Measurements from ENCODE around the gene CCNE1.
A peak's percentile ranks its signal among the peaks of the same experiment; 100 is the strongest.

CCNE1 gene

GRCh38 chr19:29811125-29812079, at the start of gene CCNE1:
Gene CCNE1 (plus strand): TSS chr19:29811991. CDS start chr19:29812556, 565 bp downstream.
- peak; percentile 92 for DNase-seq (ENCODE audit: low spot score)

DNA sequence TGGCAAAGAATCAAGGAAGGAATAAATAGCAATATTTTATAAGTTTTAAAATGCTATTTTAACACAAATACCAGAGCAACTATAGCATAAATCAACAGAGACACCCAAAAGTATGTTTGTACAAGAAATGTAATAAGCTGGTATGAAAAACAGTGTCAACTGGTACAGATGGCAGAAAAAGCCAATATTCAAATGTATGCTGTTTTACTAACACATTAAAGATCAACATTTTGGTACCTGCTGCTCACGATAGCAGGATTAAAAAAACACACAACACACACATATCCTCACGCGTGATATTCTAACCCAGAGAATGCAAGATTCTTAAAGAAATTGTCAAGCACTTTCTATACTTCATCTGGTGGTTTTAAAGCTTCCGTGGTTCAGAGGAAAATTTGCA, 48.6 kb upstream of the CCNE1 start:
- no peak for DNase-seq (ENCODE audit: low spot score)

DNA sequence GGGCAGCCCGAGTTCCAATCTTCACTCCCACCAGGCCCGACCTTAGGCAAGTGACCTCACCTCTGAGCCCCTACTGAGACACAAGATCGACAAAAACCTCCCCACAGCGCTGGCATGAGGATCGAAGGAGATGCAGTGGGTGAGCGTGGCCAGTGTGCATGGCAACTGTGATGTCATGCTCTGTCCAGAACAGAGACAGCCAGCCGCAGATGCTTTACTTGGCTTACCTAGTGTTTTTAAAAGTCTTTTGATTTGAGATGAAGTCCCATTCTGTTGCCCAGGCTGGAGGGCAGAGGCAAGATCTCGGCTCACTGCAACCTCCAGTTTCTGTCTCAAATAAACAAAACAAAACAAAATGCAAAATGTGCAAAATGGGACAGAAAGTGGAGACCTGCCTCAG, 47.4 kb upstream of the CCNE1 start:
- no peak for DNase-seq (ENCODE audit: low spot score)

DNA sequence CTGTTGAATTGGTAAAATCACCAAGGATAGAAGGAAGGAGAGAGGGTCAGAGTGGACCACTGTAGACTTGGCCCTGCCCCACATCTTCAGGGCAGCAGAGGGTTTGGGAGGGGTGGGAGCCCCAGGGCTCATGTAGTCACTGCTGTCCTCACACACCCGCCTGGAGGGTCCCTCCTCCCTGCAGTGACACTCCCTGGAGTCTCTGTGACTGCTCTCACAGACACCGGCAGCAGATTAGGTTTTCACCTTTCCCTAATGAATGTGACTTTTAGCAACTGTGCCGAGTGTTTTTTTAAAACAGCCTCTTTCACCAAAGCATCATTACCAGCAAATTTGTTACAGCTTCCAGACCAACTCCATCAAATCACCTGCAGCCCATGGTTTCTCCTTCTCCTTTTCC, 45.7 kb upstream of the CCNE1 start:
- DNase-seq (ENCODE audit: low spot score) = no peak

DNA sequence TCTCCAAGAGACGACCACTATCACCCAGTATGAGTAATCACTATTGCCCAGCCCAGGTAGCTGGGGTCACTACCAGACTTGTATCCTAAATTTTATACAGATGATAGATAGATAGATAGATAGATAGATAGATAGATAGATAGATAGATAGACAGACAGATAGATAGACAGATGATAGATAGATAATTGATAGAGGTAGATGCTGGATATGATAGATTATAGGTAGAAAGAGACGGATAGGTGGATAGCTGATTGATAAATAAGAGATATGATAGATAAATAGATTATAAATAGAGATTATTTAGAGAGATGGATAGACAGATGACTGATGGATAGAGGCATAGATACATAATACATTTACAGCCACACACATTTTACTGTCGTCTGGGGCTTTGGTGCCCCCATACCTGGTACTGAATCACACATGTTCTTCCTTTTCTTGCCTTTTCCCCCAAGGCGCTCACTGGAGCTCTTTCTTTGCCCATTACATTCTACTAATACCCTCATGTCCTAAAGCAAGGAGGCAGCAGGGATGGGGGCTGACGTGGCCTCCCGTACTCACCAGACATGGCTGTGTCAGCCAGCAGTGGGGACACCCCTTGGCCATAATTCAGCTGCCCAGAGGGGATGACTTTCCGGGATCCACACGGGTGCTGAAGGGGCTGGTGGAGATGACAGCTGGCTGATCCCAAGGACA, 44.6 kb upstream of the CCNE1 start:
- no peak for DNase-seq (ENCODE audit: low spot score)

DNA sequence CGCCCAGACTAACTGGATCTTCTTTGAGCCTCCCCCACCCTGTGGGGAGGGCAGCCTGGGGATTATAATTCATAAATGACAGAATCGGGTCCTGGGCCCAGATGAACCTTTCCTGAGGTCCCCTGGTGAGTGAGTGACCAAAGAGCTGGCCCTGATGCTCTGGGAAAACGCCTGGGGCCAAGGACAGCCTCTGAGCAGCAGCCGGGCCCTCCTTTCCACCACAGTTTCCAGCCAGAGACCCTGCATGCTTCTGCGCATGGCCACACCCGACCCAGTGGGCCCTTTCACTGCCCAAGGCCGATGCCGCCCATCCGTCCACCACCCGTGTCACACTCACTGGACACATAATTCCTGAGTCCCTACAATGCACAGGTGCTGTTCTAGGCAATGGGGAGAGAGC, 43.6 kb upstream of the CCNE1 start:
- no peak for DNase-seq (ENCODE audit: low spot score)

- DNase-seq (ENCODE audit: low spot score) = no peak
These were observed 41.8 kb upstream of the CCNE1 start for GRCh38 chr19:29769997-29770396.

DNA sequence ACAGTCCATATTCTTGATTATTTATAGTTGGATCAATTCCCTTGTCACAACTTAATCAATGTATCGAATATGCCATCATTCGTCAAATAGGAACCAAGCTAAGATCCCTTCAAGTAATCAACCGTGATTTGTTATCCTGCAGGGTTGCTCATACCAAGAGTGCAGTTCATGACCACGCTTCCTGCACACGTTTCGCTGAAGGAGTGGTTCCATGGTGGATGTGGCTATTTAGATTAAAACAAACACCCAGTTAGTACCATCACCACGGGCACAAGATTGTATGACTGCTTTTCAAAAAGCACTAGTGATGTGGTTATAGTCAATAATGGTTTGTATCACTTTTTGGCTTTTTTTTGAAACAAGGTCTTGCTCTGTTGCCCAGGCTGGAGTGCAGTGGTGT, 41.1 kb upstream of the CCNE1 start:
- DNase-seq (ENCODE audit: low spot score) = no peak

DNA sequence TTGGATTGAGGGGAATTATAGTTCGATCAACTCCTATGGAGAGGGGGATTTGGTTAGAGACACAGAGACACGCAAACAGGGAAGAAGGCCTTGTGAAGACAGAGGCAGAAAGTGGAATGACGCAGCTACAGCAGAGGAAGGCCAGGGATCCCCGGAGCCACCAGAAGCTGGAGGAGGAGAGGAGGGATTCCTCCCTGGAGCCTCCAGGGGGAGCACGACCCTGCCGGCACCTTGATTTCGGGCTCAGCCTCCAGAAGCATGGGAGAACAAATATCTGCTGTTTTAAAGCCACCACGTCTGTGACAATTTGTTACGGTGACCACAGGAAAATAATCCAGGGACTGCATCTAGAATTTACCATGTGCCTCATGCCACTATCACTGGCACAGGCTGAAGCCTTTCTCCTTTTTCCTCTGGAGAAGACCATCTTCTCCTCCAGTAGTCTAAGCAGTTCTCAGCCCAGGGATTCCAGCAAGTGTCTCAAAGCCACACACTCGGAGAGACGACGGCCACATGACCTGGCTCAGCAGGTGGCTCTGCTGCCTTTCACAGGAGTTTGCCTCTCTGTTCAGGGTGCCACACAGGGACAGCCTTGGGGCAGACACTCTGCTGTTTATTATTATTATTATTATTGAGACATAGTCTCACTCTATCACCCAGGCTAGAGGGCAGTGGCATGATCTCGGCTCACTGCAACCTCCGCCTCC, 39.9 kb upstream of the CCNE1 start:
- DNase-seq (ENCODE audit: low spot score) = peak; percentile 83

DNA sequence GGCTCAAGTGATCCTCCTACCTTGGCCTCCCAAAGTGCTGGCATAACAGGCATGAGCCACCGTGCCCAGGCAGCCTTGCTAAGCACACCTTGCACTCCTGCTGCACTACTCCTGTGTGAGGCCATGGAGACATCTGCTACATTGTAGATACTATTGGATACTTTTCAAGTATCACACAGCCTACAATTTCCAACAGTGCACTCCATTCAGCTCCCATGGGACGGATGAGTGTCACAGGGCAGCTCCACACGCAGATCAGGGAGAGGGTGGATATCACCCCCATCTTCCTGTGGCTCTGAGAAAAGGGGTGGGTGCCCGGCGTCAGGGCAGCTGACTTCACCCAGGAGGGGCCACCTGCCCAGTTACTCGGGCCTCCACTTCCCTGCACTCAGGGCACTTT, 39.1 kb upstream of the CCNE1 start:
- DNase-seq (ENCODE audit: low spot score) = no peak

DNA sequence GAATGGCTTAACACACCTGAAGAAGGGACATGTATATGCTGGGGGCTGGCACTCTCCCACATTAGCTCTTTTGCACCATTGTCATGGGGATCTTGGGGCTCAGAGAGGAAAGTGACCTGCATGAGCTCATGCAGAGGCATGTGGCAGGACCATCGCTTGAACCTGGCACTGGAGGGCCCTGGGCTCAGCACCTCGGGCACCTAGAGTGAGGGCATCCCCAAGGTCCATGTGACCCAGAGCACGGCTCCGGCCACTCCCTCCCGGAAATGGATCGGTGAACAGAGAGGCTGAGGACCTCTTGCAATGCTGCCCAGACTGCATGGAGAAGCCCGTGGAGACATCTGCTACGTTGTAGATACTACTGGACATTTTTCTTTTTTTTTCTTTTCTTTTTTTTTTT, 38.6 kb upstream of the CCNE1 start:
- DNase-seq (ENCODE audit: low spot score) = no peak

- DNase-seq (ENCODE audit: low spot score) = no peak
These were observed 37.7 kb upstream of the CCNE1 start for GRCh38 chr19:29774126-29774525.

GRCh38 chr19:29777781-29778309, 33.9 kb upstream of the CCNE1 start:
- DNase-seq (ENCODE audit: low spot score) = no peak

DNA sequence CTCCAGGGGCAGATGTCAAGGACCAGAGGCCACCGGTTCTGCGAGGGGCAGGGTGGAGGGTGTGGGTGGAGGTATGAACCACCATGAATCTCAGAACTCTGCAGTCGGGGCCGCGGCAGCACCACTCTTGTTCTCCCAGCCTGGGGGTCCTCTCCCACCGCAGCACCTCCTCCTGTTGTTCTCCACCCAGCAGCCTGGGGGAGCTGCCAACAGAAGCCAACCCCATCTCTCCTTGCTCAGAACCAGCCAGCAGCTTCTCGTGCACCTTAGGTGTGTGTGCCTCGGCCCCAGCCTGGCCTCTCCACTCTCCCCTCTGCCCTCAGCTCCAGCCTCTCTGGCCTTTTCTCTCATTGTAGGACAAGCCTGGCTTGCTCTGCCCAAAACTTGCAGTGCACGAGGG, 31.9 kb upstream of the CCNE1 start:
- DNase-seq (ENCODE audit: low spot score) = no peak

GRCh38 chr19:29781386-29782259, 30.2 kb upstream of the CCNE1 start:
- no peak for DNase-seq (ENCODE audit: low spot score)

- DNase-seq (ENCODE audit: low spot score) = no peak
These were observed 29.6 kb upstream of the CCNE1 start for GRCh38 chr19:29782260-29782580.

GRCh38 chr19:29783627-29784190, 28.1 kb upstream of the CCNE1 start:
- DNase-seq (ENCODE audit: low spot score) = no peak

GRCh38 chr19:29784598-29785223, 27.1 kb upstream of the CCNE1 start:
- no peak for DNase-seq (ENCODE audit: low spot score)

DNA sequence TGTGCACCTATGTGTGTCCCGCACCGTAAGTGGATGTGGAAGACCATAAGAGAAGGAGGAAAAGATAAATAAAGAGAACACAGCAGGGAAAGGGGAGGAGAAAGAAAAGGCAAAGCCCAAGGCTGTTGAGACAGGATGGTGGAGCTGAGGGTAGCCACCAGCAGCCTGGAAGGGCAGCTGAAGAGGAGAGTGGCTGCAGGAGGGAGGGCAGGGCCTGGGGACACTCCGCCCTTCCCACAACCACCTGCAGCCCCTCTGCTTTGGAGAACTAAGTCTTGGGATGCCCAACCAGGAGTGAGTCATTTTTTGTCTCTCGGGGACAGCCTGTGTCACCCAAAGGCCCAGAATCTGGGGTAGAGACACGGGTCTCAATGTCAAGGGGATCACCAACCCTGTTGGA, 26.4 kb upstream of the CCNE1 start:
- no peak for DNase-seq (ENCODE audit: low spot score)

GRCh38 chr19:29785955-29786589, 25.7 kb upstream of the CCNE1 start:
- DNase-seq (ENCODE audit: low spot score) = no peak

Measured in hepatic stellate cell (primary cell).